HEK293 (cell line): Measurements from ENCODE around the gene FDX2.

Source experiments
- GLI2 ChIP-seq: fragments of 450-650 bp; formaldehyde crosslinking; IDR thresholded peaks from 2 replicates; pipeline ENCODE4; 2017; ENCODE audit warnings: missing biosample characterization, missing genetic modification characterization, low read depth, borderline replicate concordance
- KLF8 ChIP-seq: fragments of 450-650 bp; formaldehyde crosslinking; IDR thresholded peaks from 2 replicates; pipeline ENCODE4 v1.5.1; 2016; ENCODE audit warnings: missing biosample characterization, missing genetic modification characterization
- SALL2 ChIP-seq: fragments of 450-650 bp; formaldehyde crosslinking; IDR thresholded peaks from 2 replicates; pipeline ENCODE4 v1.5.0; 2017; ENCODE audit warnings: missing biosample characterization, mild to moderate bottlenecking, missing genetic modification characterization, borderline replicate concordance
- TRIM28 ChIP-seq: IDR thresholded peaks from 2 replicates; pipeline ENCODE4 v1.6.1; 2011; ENCODE audit warnings: low read length, control low read depth, borderline replicate concordance
- WT1 ChIP-seq: fragments of 450-650 bp; formaldehyde crosslinking; IDR thresholded peaks from 2 replicates; pipeline ENCODE4 v1.5.1; 2016; ENCODE audit warnings: missing biosample characterization, missing genetic modification characterization
- ZBTB17 ChIP-seq: fragments of 450-650 bp; formaldehyde crosslinking; IDR thresholded peaks from 2 replicates; pipeline ENCODE4 v1.5.1; 2016; ENCODE audit warnings: missing biosample characterization, missing genetic modification characterization
- ZBTB8A ChIP-seq: fragments of 450-650 bp; formaldehyde crosslinking; IDR thresholded peaks from 2 replicates; pipeline ENCODE4 v1.5.1; 2016; ENCODE audit warnings: missing biosample characterization, missing genetic modification characterization
- ZIC2 ChIP-seq: fragments of 450-650 bp; formaldehyde crosslinking; IDR thresholded peaks from 2 replicates; pipeline ENCODE4 v1.5.1; 2016; ENCODE audit warnings: missing biosample characterization, missing genetic modification characterization
- ZNF114 ChIP-seq: fragments of 450-650 bp; formaldehyde crosslinking; IDR thresholded peaks from 2 replicates; pipeline ENCODE4 v1.5.0; 2017; ENCODE audit warnings: missing biosample characterization, missing genetic modification characterization
- ZNF202 ChIP-seq: fragments of 450-650 bp; formaldehyde crosslinking; IDR thresholded peaks from 2 replicates; pipeline ENCODE4 v1.5.1; 2016; ENCODE audit warnings: missing biosample characterization, missing genetic modification characterization, borderline replicate concordance
- ZNF221 ChIP-seq: fragments of 450-650 bp; formaldehyde crosslinking; IDR thresholded peaks from 2 replicates; pipeline ENCODE4 v1.5.1; 2017; ENCODE audit warnings: missing biosample characterization, missing genetic modification characterization, borderline replicate concordance
- ZNF335 ChIP-seq: fragments of 450-650 bp; formaldehyde crosslinking; conservative IDR thresholded peaks from 2 replicates; pipeline ENCODE4 v1.5.1; 2016; ENCODE audit warnings: missing biosample characterization, missing genetic modification characterization
- ZNF37A ChIP-seq: fragments of 450-650 bp; IDR thresholded peaks from 2 replicates; pipeline ENCODE4 v1.5.1; 2018; ENCODE audit warnings: missing biosample characterization, missing genetic modification characterization
- ZNF391 ChIP-seq: fragments of 450-650 bp; formaldehyde crosslinking; IDR thresholded peaks from 2 replicates; pipeline ENCODE4 v1.5.1; 2016; ENCODE audit warnings: low read depth, missing biosample characterization, missing genetic modification characterization, borderline replicate concordance
- ZNF416 ChIP-seq: fragments of 450-650 bp; formaldehyde crosslinking; IDR thresholded peaks from 2 replicates; pipeline ENCODE4 v1.5.1; 2016; ENCODE audit warnings: missing biosample characterization, missing genetic modification characterization
- ZNF423 ChIP-seq: fragments of 450-650 bp; formaldehyde crosslinking; IDR thresholded peaks from 2 replicates; pipeline ENCODE4 v1.5.1; 2016; ENCODE audit warnings: missing biosample characterization, missing genetic modification characterization
- ZNF473 ChIP-seq: fragments of 450-650 bp; formaldehyde crosslinking; IDR thresholded peaks from 2 replicates; pipeline ENCODE4 v1.5.1; 2017; ENCODE audit warnings: missing biosample characterization, missing genetic modification characterization
- ZNF48 ChIP-seq: fragments of 450-650 bp; formaldehyde crosslinking; IDR thresholded peaks from 2 replicates; pipeline ENCODE4 v1.5.1; 2016; ENCODE audit warnings: missing biosample characterization, missing genetic modification characterization
- ZNF544 ChIP-seq: fragments of 450-650 bp; formaldehyde crosslinking; IDR thresholded peaks from 2 replicates; pipeline ENCODE4 v1.5.0; 2017; ENCODE audit warnings: missing biosample characterization, missing genetic modification characterization
- ZNF548 ChIP-seq: fragments of 450-650 bp; formaldehyde crosslinking; IDR thresholded peaks from 2 replicates; pipeline ENCODE4 v1.5.1; 2016; ENCODE audit warnings: missing biosample characterization, missing genetic modification characterization
- ZNF555 ChIP-seq: fragments of 450-650 bp; formaldehyde crosslinking; conservative IDR thresholded peaks from 2 replicates; pipeline ENCODE4 v1.5.1; 2017; ENCODE audit warnings: missing biosample characterization, mild to moderate bottlenecking, missing genetic modification characterization, inconsistent platforms
- ZNF561 ChIP-seq: fragments of 450-650 bp; IDR thresholded peaks from 2 replicates; pipeline ENCODE4 v1.5.1; 2018; ENCODE audit warnings: missing biosample characterization, missing genetic modification characterization, borderline replicate concordance
- ZNF585B ChIP-seq: fragments of 450-650 bp; formaldehyde crosslinking; IDR thresholded peaks from 2 replicates; pipeline ENCODE4 v1.5.1; 2016; ENCODE audit warnings: missing biosample characterization, missing genetic modification characterization
- ZNF624 ChIP-seq: fragments of 450-650 bp; formaldehyde crosslinking; IDR thresholded peaks from 2 replicates; pipeline ENCODE4 v1.5.1; 2017; ENCODE audit warnings: missing biosample characterization, missing genetic modification characterization
- ZNF629 ChIP-seq: fragments of 450-650 bp; formaldehyde crosslinking; IDR thresholded peaks from 2 replicates; pipeline ENCODE4 v1.5.1; 2017; ENCODE audit warnings: missing biosample characterization, missing genetic modification characterization
- ZNF747 ChIP-seq: fragments of 450-650 bp; formaldehyde crosslinking; IDR thresholded peaks from 2 replicates; pipeline ENCODE4 v1.5.1; 2016; ENCODE audit warnings: missing biosample characterization, missing genetic modification characterization
- ZNF792 ChIP-seq: fragments of 450-650 bp; formaldehyde crosslinking; IDR thresholded peaks from 2 replicates; pipeline ENCODE4 v1.5.1; 2016; ENCODE audit warnings: missing biosample characterization, missing genetic modification characterization
- TF ChIP-seq, protein P1 (sequence below): fragments of 450-650 bp; formaldehyde crosslinking; IDR thresholded peaks from 2 replicates; pipeline ENCODE4 v1.5.1; 2016; ENCODE audit warnings: missing biosample characterization, missing genetic modification characterization
- TF ChIP-seq, protein P2 (sequence below): fragments of 450-650 bp; formaldehyde crosslinking; IDR thresholded peaks from 2 replicates; pipeline ENCODE4 v1.5.1; 2016; ENCODE audit warnings: missing biosample characterization, missing genetic modification characterization
- TF ChIP-seq, protein P3 (sequence below): fragments of 450-650 bp; formaldehyde crosslinking; IDR thresholded peaks from 2 replicates; pipeline ENCODE4 v1.5.1; 2017; ENCODE audit warnings: missing biosample characterization, missing genetic modification characterization
- TF ChIP-seq, protein P4 (sequence below): fragments of 450-650 bp; formaldehyde crosslinking; IDR thresholded peaks from 2 replicates; pipeline ENCODE4 v1.5.1; 2016; ENCODE audit warnings: missing biosample characterization, missing genetic modification characterization, borderline replicate concordance

The FDX2 gene

DNA sequence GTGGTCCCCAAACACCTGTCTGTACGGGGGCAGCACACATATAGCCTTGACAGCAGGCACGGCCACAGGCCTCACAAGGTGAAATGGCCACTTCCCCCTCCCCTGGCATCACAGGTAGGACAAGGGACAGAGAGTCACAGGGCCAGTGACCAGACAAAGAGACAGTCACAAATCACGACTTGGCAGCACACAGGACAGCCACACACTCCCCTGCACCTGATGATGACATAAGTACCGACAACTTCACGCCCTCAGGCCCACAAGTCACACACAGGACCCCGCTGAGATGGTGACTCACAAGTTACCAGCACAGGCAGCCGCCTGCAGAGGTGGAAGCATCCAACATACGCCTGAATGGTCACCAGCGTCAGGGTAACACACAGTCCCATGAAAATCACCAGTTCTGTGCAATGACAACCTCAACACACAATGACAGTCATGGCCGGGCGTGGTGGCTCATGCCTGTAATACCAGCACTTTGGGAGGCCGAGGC lies 48.0 kb upstream of the FDX2 start (continued):
- TF ChIP-seq ZNF202 (tag by site-specific recombination) (no peak), ZIC2 (tag by site-specific recombination) (peak; percentile 88), TRIM28 (no peak), WT1 (tag by site-specific recombination) (no peak), KLF8 (tag by site-specific recombination) (no peak), ZNF423 (tag by site-specific recombination) (no peak), ZNF544 (tag by site-specific recombination) (no peak), ZNF585B (tag by site-specific recombination) (no peak), ZNF48 (tag by site-specific recombination) (no peak), ZNF561 (tag by site-specific recombination) (no peak), SALL2 (no peak), ZNF37A (tag by site-specific recombination) (no peak), ZNF391 (tag by site-specific recombination) (no peak), ZNF416 (tag by site-specific recombination) (no peak), ZBTB17 (tag by site-specific recombination) (peak; percentile 27; the same call in 1 of the 2 replicates), ZNF114 (tag by site-specific recombination) (no peak), ZNF792 (tag by site-specific recombination) (no peak), ZNF473 (tag by site-specific recombination) (no peak), ZNF747 (tag by site-specific recombination) (no peak), ZNF555 (tag by site-specific recombination) (no peak), ZNF221 (tag by site-specific recombination) (no peak), ZNF629 (tag by site-specific recombination) (peak; percentile 96), ZNF335 (tag by site-specific recombination) (peak; percentile 85), GLI2 (tag by site-specific recombination) (no peak), ZBTB8A (no peak), ZNF548 (no peak), ZNF624 (no peak)
- TF ChIP-seq, protein P1, sequence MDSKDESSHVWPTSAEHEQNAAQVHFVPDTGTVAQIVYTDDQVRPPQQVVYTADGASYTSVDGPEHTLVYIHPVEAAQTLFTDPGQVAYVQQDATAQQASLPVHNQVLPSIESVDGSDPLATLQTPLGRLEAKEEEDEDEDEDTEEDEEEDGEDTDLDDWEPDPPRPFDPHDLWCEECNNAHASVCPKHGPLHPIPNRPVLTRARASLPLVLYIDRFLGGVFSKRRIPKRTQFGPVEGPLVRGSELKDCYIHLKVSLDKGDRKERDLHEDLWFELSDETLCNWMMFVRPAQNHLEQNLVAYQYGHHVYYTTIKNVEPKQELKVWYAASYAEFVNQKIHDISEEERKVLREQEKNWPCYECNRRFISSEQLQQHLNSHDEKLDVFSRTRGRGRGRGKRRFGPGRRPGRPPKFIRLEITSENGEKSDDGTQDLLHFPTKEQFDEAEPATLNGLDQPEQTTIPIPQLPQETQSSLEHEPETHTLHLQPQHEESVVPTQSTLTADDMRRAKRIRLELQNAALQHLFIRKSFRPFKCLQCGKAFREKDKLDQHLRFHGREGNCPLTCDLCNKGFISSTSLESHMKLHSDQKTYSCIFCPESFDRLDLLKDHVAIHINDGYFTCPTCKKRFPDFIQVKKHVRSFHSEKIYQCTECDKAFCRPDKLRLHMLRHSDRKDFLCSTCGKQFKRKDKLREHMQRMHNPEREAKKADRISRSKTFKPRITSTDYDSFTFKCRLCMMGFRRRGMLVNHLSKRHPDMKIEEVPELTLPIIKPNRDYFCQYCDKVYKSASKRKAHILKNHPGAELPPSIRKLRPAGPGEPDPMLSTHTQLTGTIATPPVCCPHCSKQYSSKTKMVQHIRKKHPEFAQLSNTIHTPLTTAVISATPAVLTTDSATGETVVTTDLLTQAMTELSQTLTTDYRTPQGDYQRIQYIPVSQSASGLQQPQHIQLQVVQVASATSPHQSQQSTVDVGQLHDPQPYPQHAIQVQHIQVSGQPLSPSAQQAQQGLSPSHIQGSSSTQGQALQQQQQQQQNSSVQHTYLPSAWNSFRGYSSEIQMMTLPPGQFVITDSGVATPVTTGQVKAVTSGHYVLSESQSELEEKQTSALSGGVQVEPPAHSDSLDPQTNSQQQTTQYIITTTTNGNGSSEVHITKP (tag by site-specific recombination): peak; percentile 67
- TF ChIP-seq, protein P2, sequence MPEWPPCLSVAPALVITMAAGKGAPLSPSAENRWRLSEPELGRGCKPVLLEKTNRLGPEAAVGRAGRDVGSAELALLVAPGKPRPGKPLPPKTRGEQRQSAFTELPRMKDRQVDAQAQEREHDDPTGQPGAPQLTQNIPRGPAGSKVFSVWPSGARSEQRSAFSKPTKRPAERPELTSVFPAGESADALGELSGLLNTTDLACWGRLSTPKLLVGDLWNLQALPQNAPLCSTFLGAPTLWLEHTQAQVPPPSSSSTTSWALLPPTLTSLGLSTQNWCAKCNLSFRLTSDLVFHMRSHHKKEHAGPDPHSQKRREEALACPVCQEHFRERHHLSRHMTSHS (tag by site-specific recombination): no peak
- TF ChIP-seq, protein P3, sequence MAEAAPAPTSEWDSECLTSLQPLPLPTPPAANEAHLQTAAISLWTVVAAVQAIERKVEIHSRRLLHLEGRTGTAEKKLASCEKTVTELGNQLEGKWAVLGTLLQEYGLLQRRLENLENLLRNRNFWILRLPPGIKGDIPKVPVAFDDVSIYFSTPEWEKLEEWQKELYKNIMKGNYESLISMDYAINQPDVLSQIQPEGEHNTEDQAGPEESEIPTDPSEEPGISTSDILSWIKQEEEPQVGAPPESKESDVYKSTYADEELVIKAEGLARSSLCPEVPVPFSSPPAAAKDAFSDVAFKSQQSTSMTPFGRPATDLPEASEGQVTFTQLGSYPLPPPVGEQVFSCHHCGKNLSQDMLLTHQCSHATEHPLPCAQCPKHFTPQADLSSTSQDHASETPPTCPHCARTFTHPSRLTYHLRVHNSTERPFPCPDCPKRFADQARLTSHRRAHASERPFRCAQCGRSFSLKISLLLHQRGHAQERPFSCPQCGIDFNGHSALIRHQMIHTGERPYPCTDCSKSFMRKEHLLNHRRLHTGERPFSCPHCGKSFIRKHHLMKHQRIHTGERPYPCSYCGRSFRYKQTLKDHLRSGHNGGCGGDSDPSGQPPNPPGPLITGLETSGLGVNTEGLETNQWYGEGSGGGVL (tag by site-specific recombination): no peak
- TF ChIP-seq, protein P4, sequence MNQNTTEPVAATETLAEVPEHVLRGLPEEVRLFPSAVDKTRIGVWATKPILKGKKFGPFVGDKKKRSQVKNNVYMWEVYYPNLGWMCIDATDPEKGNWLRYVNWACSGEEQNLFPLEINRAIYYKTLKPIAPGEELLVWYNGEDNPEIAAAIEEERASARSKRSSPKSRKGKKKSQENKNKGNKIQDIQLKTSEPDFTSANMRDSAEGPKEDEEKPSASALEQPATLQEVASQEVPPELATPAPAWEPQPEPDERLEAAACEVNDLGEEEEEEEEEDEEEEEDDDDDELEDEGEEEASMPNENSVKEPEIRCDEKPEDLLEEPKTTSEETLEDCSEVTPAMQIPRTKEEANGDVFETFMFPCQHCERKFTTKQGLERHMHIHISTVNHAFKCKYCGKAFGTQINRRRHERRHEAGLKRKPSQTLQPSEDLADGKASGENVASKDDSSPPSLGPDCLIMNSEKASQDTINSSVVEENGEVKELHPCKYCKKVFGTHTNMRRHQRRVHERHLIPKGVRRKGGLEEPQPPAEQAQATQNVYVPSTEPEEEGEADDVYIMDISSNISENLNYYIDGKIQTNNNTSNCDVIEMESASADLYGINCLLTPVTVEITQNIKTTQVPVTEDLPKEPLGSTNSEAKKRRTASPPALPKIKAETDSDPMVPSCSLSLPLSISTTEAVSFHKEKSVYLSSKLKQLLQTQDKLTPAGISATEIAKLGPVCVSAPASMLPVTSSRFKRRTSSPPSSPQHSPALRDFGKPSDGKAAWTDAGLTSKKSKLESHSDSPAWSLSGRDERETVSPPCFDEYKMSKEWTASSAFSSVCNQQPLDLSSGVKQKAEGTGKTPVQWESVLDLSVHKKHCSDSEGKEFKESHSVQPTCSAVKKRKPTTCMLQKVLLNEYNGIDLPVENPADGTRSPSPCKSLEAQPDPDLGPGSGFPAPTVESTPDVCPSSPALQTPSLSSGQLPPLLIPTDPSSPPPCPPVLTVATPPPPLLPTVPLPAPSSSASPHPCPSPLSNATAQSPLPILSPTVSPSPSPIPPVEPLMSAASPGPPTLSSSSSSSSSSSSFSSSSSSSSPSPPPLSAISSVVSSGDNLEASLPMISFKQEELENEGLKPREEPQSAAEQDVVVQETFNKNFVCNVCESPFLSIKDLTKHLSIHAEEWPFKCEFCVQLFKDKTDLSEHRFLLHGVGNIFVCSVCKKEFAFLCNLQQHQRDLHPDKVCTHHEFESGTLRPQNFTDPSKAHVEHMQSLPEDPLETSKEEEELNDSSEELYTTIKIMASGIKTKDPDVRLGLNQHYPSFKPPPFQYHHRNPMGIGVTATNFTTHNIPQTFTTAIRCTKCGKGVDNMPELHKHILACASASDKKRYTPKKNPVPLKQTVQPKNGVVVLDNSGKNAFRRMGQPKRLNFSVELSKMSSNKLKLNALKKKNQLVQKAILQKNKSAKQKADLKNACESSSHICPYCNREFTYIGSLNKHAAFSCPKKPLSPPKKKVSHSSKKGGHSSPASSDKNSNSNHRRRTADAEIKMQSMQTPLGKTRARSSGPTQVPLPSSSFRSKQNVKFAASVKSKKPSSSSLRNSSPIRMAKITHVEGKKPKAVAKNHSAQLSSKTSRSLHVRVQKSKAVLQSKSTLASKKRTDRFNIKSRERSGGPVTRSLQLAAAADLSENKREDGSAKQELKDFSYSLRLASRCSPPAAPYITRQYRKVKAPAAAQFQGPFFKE (tag by site-specific recombination): no peak
